ENCODE measurements around the gene PRPF8.

PRPF8 gene
- 390 to 587 (median 506) reads per million in 9 experiments for total RNA-seq

DNA sequence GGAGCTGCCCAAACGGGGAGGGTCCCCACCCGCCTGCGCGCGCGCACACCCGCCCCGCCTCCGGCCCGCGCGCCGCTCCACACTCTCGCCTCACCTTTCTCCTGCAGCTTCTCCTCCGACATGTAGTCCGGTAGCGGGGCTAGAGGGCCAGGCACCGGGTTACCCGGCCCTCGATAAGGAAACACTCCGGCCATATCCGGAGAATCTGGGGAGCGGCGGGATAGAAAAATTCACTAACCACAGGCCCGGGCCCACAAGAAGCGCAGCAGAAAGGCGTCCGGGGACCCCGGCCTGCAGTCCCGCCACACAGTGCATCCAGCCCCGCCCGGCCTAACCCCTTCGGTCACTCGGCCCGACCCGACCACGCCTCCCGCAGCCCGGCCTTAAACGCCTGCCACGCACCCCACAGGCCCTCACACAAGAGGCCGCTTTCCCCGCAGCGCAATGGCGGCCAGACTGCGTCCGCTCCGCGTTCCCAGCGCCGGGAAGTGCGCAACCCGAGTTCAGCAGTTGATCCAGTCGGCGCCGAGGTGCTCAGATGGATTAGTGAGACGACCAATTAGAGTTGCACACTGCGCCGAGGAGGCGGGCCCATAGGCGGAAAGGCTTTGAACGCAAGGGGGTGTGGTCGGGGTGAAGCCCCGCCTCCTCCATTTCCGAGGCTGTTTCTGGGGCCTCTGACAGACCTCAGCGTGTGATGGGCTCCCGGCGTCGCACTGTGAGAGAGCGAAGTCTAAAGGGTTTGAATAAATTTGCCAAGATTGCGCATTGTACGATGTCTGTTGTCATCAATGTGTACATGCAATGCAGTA lies at the start of gene PRPF8:
TSS of gene PRPF8 (minus strand) at position 490 of the 812 bp plus-strand sequence. CDS start at position 194, 296 bp downstream.
- DNase-seq (peak; percentile 97 to 99 (median 98)), ATAC-seq (replicated peaks) (peak; percentile 97)
- peak within 1 kb of the TSS; percentile 98 for H3K4me3 Mint-ChIP-seq
- H3K36me3 Mint-ChIP-seq (ENCODE audit: insufficient read depth) = peaks cover 54% of the 10 kb centered on the region
- H3K27ac Mint-ChIP-seq = peak within 1 kb of the TSS; percentile 98 to 99
- no peaks in the 10 kb centered on the region for H3K27me3 Mint-ChIP-seq
- no peaks in the 10 kb centered on the region for H3K9me3 Mint-ChIP-seq
- peaks cover 29 to 41% of the 10 kb centered on the region in 2 donors for H3K4me1 Mint-ChIP-seq (ENCODE audit: low read depth in 2 of 2)

DNA sequence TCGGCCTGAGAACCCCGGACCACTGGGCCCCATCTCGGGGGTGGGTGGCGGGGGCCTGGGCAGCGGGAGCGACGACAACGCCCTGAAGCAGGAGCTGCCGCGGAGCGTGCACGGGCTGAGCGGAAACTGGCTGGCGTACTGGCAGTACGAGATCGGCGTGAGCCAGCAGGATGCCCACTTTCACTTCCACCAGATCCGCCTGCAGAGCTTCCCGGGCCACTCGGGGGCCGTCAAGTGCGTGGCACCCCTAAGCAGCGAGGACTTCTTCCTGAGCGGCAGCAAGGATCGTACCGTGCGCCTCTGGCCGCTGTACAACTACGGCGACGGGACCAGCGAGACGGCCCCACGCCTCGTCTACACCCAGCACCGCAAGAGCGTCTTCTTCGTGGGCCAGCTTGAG lies 49.1 kb upstream of the PRPF8 start:
- ATAC-seq (replicated peaks) = no peak
- Mint-ChIP-seq H3K4me3 (no peak overlapping the region), H3K27ac (no peak overlapping the region), H3K9me3 (no peaks in the 10 kb centered on the region), H3K27me3 (no peaks in the 10 kb centered on the region), H3K36me3 (ENCODE audit: insufficient read depth) (peaks cover 29% of the 10 kb centered on the region), H3K4me1 (ENCODE audit: low read depth in 2 of 2) (peaks cover 9 to 15% of the 10 kb centered on the region in 2 donors)
- no peak for DNase-seq

DNA sequence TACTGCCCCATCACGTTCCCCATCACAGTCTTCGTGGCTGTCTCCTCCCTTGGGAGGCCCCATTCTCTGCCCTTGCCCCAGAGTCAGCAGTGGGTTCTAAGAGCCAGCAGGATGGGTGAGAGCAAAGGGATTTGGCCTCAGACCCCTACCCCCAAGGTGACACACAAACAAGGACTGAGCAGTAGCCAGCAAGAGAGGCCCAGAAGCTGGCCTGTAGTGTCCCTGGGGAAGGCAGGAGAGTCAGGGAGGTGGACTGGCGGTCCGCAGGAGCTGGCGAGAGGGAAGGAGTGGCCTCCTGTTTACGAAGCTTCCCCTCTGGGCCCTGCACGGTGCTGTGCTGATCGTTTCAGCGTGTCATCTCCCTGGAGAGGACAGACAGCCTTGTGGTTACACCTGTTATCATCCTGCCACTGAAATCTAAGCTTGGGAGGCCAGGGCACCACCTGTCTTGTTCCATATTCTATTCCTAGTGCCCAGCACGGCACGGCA lies 48.2 kb upstream of the PRPF8 start:
- DNase-seq (no peak), ATAC-seq (replicated peaks) (no peak)
- H3K9me3 Mint-ChIP-seq = no peaks in the 10 kb centered on the region
- H3K27ac Mint-ChIP-seq = no peak overlapping the region
- no peaks in the 10 kb centered on the region for H3K27me3 Mint-ChIP-seq
- H3K36me3 Mint-ChIP-seq (ENCODE audit: insufficient read depth) = peaks cover 33% of the 10 kb centered on the region
- no peak overlapping the region for H3K4me3 Mint-ChIP-seq
- H3K4me1 Mint-ChIP-seq (ENCODE audit: low read depth in 2 of 2) = peaks cover 15 to 18% of the 10 kb centered on the region in 2 donors

DNA sequence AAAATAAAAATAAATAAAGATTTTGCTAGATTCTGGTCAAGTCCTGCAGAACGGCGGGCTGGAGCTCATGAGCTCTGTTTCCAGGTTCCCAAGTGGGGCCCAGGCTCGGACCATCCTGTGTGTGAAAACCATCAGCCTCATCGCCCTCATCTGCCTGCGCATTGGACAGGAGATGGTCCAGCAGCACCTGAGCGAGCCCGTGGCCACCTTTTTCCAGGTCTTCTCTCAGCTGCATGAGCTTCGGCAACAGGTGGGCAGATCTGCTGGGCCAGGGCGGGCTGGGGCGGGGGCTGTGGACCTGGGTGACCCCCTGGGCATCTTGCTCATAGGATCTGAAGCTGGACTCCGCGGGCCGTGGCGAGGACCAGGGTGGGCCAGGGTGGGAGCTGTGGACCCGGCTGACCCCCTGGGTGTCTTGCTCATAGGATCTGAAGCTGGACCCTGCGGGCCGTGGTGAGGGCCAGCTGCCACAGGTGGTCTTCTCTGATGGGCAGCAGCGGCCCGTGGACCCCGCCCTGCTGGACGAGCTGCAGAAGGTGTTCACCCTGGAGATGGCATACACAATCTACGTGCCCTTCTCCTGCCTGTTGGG lies 47.7 kb upstream of the PRPF8 start:
- H3K9me3 Mint-ChIP-seq = no peaks in the 10 kb centered on the region
- peaks cover 33% of the 10 kb centered on the region for H3K36me3 Mint-ChIP-seq (ENCODE audit: insufficient read depth)
- H3K4me1 Mint-ChIP-seq (ENCODE audit: low read depth in 2 of 2) = peaks cover 15 to 20% of the 10 kb centered on the region in 2 donors
- no peaks in the 10 kb centered on the region for H3K27me3 Mint-ChIP-seq
- DNase-seq (no peak), ATAC-seq (replicated peaks) (no peak)
- H3K4me3 Mint-ChIP-seq = no peak overlapping the region
- H3K27ac Mint-ChIP-seq = no peak overlapping the region

DNA sequence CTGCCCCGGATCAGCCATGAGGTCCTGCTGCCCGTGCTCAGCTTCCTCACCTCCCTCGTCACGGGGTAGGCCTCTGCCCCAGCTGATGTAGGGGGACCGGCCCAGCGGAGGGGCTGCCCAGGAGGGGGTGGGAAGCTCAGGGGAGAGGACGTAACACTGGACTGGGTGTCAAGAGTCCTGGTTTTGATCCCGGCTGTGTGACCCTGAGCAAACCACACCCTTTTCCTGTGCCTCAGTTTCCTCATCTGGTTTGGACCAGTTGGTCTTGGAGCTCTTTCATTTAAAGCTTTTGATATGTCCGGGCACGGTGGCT lies 46.5 kb upstream of the PRPF8 start:
- Mint-ChIP-seq H3K27me3 (no peaks in the 10 kb centered on the region), H3K4me1 (ENCODE audit: low read depth in 2 of 2) (peaks cover 15 to 17% of the 10 kb centered on the region in 2 donors), H3K4me3 (no peak overlapping the region), H3K27ac (no peak overlapping the region), H3K36me3 (ENCODE audit: insufficient read depth) (peaks cover 33% of the 10 kb centered on the region), H3K9me3 (no peaks in the 10 kb centered on the region)
- ATAC-seq (replicated peaks) (no peak), DNase-seq (no peak)

DNA sequence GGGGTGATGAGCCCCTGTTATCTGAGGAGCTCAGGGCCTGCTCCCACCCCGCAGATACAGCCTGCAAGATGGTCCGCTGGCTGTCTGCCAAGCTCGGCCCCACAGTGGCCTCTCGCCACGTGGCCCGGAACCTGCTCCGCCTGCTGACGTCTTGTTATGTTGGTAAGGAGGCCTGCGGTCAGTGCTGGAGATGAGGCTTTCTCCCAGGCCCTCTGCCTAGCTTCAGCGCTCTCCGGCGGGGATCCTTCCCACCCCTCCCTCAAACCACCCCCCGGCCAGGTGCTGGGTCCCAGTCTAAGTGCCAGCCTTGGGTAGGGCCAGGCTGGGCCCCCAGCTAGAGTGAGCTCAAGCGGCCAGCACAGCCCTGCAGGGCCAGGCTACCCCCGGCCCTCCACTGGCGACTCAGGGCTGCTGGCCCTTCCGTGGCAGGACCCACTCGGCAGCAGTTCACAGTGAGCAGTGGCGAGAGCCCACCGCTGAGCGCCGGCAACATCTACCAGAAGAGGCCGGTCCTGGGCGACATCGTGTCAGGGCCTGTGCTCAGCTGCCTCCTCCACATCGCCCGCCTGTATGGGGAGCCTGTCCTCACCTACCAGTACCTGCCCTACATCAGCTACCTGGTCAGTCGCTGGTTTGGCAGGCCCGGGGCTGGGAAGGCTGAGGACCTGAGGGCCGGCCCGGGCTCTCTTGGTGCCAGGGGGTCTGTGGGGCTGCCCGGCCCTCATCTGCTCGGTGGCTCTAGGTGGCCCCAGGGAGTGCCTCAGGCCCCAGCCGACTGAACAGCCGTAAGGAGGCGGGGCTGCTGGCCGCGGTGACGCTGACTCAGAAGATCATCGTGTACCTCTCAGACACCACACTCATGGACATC lies 45.9 kb upstream of the PRPF8 start:
- no peak overlapping the region for H3K4me3 Mint-ChIP-seq
- no peaks in the 10 kb centered on the region for H3K9me3 Mint-ChIP-seq
- no peak for ATAC-seq (replicated peaks)
- no peak for DNase-seq
- peaks cover 36% of the 10 kb centered on the region for H3K36me3 Mint-ChIP-seq (ENCODE audit: insufficient read depth)
- H3K27ac Mint-ChIP-seq = no peak overlapping the region
- peaks cover 17 to 19% of the 10 kb centered on the region in 2 donors for H3K4me1 Mint-ChIP-seq (ENCODE audit: low read depth in 2 of 2)
- H3K27me3 Mint-ChIP-seq = no peaks in the 10 kb centered on the region

DNA sequence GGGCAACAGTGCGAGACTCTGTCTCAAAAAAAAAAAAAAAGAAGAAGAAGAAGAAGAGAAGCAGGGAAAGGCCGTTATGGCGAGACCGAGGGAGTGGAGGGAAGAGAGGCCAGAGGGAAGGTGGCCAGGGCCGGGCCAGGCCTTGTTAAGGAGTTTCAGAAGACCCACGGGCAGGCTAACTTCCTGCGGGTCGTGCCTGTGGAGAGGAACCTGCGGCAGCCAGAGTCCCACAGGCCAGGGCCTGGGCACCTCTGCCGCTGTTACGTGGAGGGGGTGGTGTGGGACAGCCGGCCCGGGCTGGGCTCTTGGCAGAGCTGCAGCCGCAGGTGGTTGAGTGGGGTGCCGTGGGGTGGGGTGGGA lies 45.3 kb upstream of the PRPF8 start:
- Mint-ChIP-seq H3K9me3 (no peaks in the 10 kb centered on the region), H3K4me1 (ENCODE audit: low read depth in 2 of 2) (peaks cover 20 to 22% of the 10 kb centered on the region in 2 donors), H3K36me3 (ENCODE audit: insufficient read depth) (peaks cover 36% of the 10 kb centered on the region), H3K27me3 (no peaks in the 10 kb centered on the region), H3K27ac (peak overlapping the region; percentile 11 to 72), H3K4me3 (peak overlapping the region in 1 of 2 donors; percentile 31)
- DNase-seq = no peak
- no peak for ATAC-seq (replicated peaks)

DNA sequence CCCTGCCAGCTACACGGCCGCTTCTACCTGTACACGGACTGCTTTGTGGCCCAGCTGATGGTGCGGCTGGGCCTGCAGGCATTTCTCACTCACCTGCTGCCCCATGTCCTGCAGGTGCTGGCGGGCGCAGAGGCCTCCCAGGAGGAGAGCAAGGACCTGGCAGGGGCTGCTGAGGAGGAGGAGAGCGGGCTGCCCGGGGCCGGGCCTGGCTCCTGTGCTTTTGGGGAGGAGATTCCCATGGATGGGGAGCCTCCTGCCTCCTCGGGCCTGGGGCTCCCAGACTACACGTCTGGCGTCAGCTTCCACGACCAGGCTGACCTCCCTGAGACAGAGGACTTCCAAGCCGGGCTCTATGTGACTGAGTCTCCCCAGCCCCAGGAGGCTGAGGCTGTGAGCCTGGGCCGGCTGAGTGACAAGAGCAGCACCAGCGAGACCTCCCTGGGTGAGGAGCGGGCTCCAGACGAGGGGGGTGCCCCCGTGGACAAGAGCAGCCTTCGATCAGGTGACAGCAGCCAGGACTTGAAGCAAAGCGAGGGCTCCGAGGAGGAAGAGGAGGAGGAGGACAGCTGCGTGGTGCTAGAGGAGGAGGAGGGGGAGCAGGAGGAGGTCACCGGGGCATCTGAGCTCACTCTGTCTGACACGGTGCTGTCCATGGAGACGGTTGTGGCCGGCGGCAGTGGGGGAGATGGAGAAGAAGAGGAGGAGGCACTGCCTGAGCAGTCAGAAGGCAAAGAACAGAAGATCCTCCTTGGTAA lies 43.4 kb upstream of the PRPF8 start:
- Mint-ChIP-seq H3K4me3 (peak overlapping the region in 1 of 2 donors; percentile 44), H3K36me3 (ENCODE audit: insufficient read depth) (peaks cover 31% of the 10 kb centered on the region), H3K27me3 (no peaks in the 10 kb centered on the region), H3K4me1 (ENCODE audit: low read depth in 2 of 2) (peaks cover 24% of the 10 kb centered on the region in 2 donors), H3K27ac (peak overlapping the region; percentile 29 to 60), H3K9me3 (no peaks in the 10 kb centered on the region)
- ATAC-seq (replicated peaks) (no peak), DNase-seq (no peak)

DNA sequence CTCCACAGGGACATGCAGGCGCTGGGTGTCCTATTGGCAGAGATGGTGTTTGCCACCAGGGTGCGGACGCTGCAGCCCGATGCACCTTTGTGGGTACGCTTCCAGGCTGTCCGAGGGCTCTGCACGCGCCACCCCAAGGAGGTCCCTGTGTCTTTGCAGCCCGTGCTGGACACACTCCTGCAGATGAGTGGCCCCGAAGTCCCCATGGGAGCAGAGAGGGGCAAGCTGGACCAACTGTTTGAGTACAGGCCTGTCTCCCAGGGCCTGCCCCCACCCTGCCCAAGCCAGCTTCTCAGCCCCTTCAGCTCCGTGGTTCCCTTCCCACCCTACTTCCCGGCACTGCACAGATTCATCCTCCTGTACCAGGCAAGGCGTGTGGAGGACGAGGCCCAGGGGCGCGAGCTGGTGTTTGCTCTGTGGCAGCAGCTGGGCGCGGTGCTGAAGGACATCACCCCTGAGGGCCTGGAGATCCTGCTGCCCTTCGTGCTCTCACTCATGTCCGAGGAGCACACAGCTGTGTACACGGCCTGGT lies 42.7 kb upstream of the PRPF8 start:
- no peak for DNase-seq
- H3K27me3 Mint-ChIP-seq = no peaks in the 10 kb centered on the region
- H3K9me3 Mint-ChIP-seq = no peaks in the 10 kb centered on the region
- peaks cover 37% of the 10 kb centered on the region for H3K36me3 Mint-ChIP-seq (ENCODE audit: insufficient read depth)
- H3K4me3 Mint-ChIP-seq = peak overlapping the region in 1 of 2 donors; percentile 42
- H3K4me1 Mint-ChIP-seq (ENCODE audit: low read depth in 2 of 2) = peaks cover 30 to 32% of the 10 kb centered on the region in 2 donors
- H3K27ac Mint-ChIP-seq = peak overlapping the region in 1 of 2 donors; percentile 29
- no peak for ATAC-seq (replicated peaks)

DNA sequence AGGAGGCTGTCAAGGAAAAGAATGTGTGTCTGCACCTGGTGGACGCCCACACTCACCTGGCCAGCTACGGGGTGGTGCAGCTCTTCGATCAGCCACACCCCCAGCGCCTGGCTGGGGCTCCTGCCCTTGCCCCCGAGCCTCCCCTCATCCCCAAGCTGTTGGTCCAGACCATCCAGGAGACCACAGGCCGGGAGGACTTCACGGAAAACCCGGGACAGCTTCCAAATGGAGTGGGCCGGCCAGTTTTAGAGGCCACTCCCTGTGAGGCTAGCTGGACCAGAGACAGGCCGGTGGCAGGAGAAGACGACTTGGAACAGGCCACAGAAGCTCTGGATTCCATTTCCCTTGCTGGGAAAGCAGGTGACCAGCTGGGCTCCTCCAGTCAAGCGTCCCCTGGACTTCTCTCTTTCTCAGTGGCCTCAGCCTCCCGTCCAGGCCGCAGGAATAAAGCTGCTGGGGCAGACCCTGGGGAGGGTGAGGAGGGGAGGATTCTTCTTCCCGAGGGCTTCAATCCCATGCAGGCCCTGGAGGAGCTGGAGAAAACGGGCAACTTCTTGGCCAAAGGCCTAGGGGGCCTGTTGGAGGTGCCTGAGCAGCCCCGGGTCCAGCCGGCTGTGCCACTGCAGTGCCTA lies 42.1 kb upstream of the PRPF8 start:
- H3K4me1 Mint-ChIP-seq (ENCODE audit: low read depth in 2 of 2) = peaks cover 30 to 33% of the 10 kb centered on the region in 2 donors
- DNase-seq (no peak), ATAC-seq (replicated peaks) (no peak)
- H3K36me3 Mint-ChIP-seq (ENCODE audit: insufficient read depth) = peaks cover 37% of the 10 kb centered on the region
- H3K4me3 Mint-ChIP-seq = peak overlapping the region; percentile 22 to 42
- no peaks in the 10 kb centered on the region for H3K27me3 Mint-ChIP-seq
- no peaks in the 10 kb centered on the region for H3K9me3 Mint-ChIP-seq
- no peak overlapping the region for H3K27ac Mint-ChIP-seq

DNA sequence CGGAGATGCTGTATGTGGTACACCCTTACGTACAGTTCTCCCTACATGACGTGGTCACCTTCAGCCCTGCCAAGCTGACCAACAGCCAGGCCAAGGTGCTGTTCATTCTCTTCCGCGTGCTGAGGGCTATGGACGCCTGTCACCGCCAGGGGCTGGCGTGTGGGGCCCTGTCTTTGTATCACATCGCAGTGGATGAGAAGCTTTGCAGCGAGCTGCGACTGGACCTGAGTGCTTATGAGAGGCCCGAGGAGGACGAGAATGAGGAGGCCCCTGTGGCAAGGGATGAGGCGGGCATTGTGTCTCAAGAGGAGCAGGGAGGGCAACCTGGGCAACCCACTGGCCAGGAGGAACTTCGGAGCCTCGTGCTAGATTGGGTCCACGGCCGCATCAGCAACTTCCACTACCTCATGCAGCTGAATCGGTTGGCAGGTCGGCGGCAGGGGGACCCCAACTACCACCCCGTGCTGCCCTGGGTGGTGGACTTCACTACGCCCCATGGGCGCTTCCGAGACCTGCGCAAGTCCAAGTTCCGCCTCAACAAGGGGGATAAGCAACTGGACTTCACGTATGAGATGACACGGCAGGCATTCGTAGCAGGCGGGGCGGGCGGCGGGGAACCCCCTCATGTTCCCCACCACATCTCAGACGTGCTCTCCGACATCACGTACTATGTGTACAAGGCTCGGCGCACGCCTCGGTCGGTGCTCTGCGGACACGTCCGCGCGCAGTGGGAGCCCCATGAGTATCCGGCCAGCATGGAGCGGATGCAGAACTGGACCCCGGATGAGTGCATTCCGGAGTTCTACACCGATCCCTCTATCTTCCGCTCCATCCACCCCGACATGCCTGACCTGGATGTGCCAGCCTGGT lies 41.2 kb upstream of the PRPF8 start:
- Mint-ChIP-seq H3K9me3 (no peaks in the 10 kb centered on the region), H3K4me3 (peak overlapping the region; percentile 77 to 82), H3K27me3 (no peaks in the 10 kb centered on the region), H3K36me3 (ENCODE audit: insufficient read depth) (peaks cover 31% of the 10 kb centered on the region), H3K27ac (peak overlapping the region in 1 of 2 donors; percentile 3), H3K4me1 (ENCODE audit: low read depth in 2 of 2) (peaks cover 31 to 33% of the 10 kb centered on the region in 2 donors)
- ATAC-seq (replicated peaks) = no peak
- no peak for DNase-seq
